GM12801 (cell line): Measurements from ENCODE around the gene PCSK4.

Source experiments
- CTCF ChIP-seq: IDR thresholded peaks from one replicate; pipeline ENCODE4 v1.5.1; 2011; ENCODE audit warnings: control low read depth; ENCODE audit not compliant: insufficient read length; ENCODE audit errors: extremely low read depth

Gene PCSK4

GRCh38 chr19:1474011-1474764, 16.0 kb downstream of the PCSK4 start:
- TF ChIP-seq CTCF = no peak

- TF ChIP-seq CTCF = no peak
Observed at GRCh38 chr19:1473085-1473851, 16.9 kb downstream of the PCSK4 start.

GRCh38 chr19:1472231-1473084, 17.7 kb downstream of the PCSK4 start:
- TF ChIP-seq CTCF = no peak

- TF ChIP-seq CTCF = no peak
Observed at GRCh38 chr19:1471515-1472160, 18.5 kb downstream of the PCSK4 start.

- TF ChIP-seq CTCF = no peak
Observed at GRCh38 chr19:1471010-1471514, 19.1 kb downstream of the PCSK4 start.

- no peak for TF ChIP-seq CTCF
Observed at GRCh38 chr19:1470305-1471009, 19.7 kb downstream of the PCSK4 start.
